ENCODE measurements around the gene SLFN12.

Gene SLFN12

DNA sequence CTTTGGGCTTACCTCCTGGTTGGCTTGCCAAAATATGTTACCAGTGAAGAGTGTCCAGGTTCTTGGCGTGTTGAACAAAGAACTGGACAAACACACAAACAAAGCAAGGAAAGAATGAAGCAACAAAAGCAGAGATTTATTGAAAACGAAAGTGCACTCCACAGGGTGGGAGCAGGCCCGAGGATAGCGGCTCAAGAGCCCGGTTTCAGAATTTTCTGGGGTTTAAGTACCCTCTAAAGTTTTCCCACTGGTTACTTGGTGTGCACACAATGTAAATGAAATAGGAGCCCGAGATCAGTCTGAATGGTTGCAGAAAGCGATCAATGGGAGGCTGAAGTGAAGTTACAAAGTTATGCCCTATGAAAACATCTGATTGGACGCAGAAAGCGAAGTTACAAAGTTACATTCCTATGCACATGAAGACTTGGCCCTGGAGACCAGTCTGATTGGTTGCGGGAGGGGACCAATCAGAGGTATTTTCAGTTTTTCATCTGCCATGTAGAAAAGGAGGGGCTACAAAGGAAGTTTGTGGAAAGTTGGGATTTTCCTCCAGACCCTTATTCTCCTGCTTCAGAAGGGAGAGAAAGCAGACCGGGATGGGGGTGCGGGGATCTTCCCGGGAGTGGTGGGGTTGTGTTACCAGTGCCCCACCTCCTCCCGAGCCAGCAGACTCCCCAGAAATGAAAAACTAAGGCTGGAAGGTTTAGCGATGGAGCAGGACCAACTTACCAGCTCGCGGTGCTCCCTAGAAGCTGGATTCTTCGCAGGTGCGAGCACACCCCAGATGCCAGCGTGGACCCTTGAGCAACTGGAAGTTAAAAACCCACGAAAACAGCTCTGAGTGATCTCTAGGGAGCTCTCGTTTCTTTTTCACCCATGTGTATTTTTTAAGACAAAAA is at the start of gene SLFN12:
Gene SLFN12, minus strand, starts transcription at position 325 of the 899 bp plus-strand sequence. CDS start 9,472 bp downstream, outside the sequence.
- DNase-seq (ENCODE audit: low read depth): peak; percentile 47
- TF ChIP-seq, protein P1, sequence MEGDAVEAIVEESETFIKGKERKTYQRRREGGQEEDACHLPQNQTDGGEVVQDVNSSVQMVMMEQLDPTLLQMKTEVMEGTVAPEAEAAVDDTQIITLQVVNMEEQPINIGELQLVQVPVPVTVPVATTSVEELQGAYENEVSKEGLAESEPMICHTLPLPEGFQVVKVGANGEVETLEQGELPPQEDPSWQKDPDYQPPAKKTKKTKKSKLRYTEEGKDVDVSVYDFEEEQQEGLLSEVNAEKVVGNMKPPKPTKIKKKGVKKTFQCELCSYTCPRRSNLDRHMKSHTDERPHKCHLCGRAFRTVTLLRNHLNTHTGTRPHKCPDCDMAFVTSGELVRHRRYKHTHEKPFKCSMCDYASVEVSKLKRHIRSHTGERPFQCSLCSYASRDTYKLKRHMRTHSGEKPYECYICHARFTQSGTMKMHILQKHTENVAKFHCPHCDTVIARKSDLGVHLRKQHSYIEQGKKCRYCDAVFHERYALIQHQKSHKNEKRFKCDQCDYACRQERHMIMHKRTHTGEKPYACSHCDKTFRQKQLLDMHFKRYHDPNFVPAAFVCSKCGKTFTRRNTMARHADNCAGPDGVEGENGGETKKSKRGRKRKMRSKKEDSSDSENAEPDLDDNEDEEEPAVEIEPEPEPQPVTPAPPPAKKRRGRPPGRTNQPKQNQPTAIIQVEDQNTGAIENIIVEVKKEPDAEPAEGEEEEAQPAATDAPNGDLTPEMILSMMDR (IDR thresholded peaks at IDR 0.05; ENCODE audit: low read depth, low read length, missing control alignments): no peak
- peak within 1 kb of the TSS; percentile 56 for H3K4me3 ChIP-seq (ENCODE audit: low read depth, low read length)

DNA sequence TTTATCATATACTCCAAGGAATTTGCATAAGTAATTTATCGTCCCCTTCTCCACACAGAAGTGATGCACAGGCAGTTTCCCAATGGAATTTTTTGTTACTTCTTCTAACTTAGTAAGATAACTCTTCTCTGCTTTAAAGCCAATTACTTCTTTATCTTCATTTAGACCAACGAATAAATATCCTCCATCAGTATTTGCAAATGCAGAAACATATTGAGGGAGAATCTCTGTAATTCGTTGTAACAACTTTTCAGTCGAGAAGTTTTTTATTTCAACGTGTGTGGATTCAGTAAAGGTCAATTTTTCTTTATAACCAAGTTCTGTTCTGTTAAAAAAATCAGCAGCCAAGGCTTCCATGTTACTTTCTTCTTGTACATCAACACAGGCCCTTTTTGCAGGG is 47.0 kb upstream of the SLFN12 start:
- TF ChIP-seq, protein P1 (IDR thresholded peaks at IDR 0.05; ENCODE audit: low read depth, low read length, missing control alignments): no peak
- DNase-seq (ENCODE audit: low read depth): no peak
- no peak overlapping the region for H3K4me3 ChIP-seq (ENCODE audit: low read depth, low read length)

DNA sequence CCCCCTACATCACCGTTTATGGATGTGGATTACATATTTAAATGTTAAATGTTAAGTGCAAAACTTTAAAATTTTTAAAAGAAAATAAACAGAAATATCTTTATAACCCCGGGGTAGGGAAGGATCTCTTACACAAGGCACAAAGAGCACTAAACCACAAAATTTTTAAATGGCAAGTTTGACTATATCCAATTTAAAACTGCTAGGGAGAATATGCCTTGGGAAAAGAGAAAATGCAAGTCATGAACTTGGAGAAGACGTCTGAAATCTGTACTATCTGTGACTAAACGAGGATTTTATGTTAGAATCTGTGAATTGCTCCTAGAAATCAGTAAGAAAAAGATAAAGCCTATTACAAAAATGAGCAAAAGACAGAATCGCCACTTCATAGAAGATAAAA is 44.9 kb upstream of the SLFN12 start:
- TF ChIP-seq, protein P1 (IDR thresholded peaks at IDR 0.05; ENCODE audit: low read depth, low read length, missing control alignments): no peak
- no peak for DNase-seq (ENCODE audit: low read depth)
- H3K4me3 ChIP-seq (ENCODE audit: low read depth, low read length): no peak overlapping the region

DNA sequence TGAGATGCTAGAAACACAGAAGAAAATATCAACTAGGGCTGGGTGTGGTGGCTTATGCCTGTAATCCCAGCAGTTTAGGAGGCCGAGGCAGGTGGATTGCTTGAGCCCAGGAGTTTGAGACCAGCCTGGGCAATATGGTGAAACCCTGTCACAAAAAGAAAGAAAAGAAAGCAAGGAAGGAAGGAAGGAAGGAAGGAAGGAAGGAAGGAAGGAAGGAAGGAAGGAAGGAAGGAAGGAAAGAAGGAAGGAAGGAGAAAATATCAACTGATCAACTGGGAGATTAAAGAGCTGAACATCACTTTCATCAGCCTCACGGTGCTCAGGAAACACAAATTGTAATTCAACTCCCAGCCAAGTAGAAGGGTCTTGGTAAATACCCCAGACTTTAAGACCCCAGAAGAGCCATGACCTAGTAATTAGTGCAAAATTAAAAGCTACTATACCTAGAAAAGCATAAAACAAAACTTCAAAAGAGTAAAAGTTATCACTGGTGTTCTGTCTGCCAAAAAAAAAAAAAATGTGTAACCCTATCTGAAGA is 44.1 kb upstream of the SLFN12 start:
- no peak for DNase-seq (ENCODE audit: low read depth)
- no peak overlapping the region for H3K4me3 ChIP-seq (ENCODE audit: low read depth, low read length)
- TF ChIP-seq, protein P1 (IDR thresholded peaks at IDR 0.05; ENCODE audit: low read depth, low read length, missing control alignments): no peak

DNA sequence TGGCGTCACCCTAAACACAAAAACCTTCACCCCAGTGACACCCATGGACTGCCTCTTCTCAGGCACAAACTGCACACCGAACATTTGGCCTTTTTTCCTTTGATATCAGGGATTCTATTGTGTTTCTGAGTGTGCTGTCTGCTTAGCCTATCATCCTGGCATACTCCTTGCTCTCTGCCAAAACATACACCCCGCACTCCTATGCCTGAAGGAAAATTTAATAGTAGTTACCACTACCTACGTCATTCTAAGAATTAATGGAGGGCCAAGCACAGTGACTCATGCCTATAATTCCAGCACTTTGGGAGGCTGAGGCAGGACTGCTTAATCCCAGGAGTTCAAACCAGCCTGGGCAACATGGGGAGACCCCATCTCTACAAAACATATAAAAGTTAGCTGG is 36.2 kb upstream of the SLFN12 start:
- H3K4me3 ChIP-seq (ENCODE audit: low read depth, low read length): no peak overlapping the region
- no peak for DNase-seq (ENCODE audit: low read depth)
- TF ChIP-seq, protein P1 (IDR thresholded peaks at IDR 0.05; ENCODE audit: low read depth, low read length, missing control alignments): no peak

DNA sequence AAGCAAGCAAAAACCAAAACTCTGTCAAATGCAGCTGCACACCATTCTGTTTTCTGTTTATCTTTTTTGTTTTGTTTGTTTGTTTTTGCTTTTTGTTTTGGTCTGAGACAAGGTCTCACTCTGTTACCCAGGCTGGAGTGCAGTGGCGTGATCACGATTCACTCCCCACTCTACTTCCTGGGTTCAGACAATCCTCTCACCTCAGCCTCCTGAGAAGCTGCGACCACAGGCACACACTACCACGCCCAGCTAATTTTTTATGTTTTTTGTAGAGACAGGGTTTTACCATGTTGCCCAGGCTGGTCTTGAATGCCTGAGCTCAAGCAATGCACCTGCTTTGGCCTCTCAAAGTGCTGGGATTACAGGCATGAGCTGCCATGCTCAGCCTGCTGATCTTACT is 35.5 kb upstream of the SLFN12 start:
- no peak for DNase-seq (ENCODE audit: low read depth)

More for the DNA sequence above, 35.5 kb upstream of the SLFN12 start:
- H3K4me3 ChIP-seq (ENCODE audit: low read depth, low read length): no peak overlapping the region
- TF ChIP-seq, protein P1 (IDR thresholded peaks at IDR 0.05; ENCODE audit: low read depth, low read length, missing control alignments): no peak
